ENCODE measurements around the gene H1-8.
A peak's percentile ranks its signal among the peaks of the same experiment; 100 is the strongest.

Gene H1-8

GRCh38 chr3:129593230-129593594 is 50.2 kb downstream of the H1-8 start:
- peak; percentile 26 for DNase-seq
- Mint-ChIP-seq H3K27me3 (ENCODE audit: low read depth, poor library complexity) (no peaks in the 10 kb centered on the region), H3K4me1 (peaks cover 86% of the 10 kb centered on the region), H3K36me3 (ENCODE audit: low read depth) (no peaks in the 10 kb centered on the region), H3K4me3 (peak overlapping the region; percentile 58), H3K9me3 (no peaks in the 10 kb centered on the region), H3K27ac (peak overlapping the region; percentile 53)
- TF ChIP-seq, protein P1, sequence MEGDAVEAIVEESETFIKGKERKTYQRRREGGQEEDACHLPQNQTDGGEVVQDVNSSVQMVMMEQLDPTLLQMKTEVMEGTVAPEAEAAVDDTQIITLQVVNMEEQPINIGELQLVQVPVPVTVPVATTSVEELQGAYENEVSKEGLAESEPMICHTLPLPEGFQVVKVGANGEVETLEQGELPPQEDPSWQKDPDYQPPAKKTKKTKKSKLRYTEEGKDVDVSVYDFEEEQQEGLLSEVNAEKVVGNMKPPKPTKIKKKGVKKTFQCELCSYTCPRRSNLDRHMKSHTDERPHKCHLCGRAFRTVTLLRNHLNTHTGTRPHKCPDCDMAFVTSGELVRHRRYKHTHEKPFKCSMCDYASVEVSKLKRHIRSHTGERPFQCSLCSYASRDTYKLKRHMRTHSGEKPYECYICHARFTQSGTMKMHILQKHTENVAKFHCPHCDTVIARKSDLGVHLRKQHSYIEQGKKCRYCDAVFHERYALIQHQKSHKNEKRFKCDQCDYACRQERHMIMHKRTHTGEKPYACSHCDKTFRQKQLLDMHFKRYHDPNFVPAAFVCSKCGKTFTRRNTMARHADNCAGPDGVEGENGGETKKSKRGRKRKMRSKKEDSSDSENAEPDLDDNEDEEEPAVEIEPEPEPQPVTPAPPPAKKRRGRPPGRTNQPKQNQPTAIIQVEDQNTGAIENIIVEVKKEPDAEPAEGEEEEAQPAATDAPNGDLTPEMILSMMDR (IDR thresholded peaks at IDR 0.05), result no peak

- TF ChIP-seq, protein P1 (IDR thresholded peaks at IDR 0.05), result no peak
- Mint-ChIP-seq H3K27me3 (ENCODE audit: low read depth, poor library complexity) (no peaks in the 10 kb centered on the region), H3K4me3 (peak overlapping the region; percentile 58), H3K4me1 (peaks cover 91% of the 10 kb centered on the region), H3K9me3 (no peaks in the 10 kb centered on the region), H3K27ac (peak overlapping the region; percentile 53), H3K36me3 (ENCODE audit: low read depth) (no peaks in the 10 kb centered on the region)
- DNase-seq, result peak; percentile 57
These were observed 50.8 kb downstream of the H1-8 start for GRCh38 chr3:129593595-129594339.

GRCh38 chr3:129594409-129594808 is 51.4 kb downstream of the H1-8 start:
- Mint-ChIP-seq H3K4me1 (peaks cover 97% of the 10 kb centered on the region), H3K9me3 (no peaks in the 10 kb centered on the region), H3K4me3 (peak overlapping the region; percentile 58), H3K36me3 (ENCODE audit: low read depth) (no peaks in the 10 kb centered on the region), H3K27ac (peak overlapping the region; percentile 53), H3K27me3 (ENCODE audit: low read depth, poor library complexity) (no peaks in the 10 kb centered on the region)
- TF ChIP-seq, protein P1 (IDR thresholded peaks at IDR 0.05), result no peak
- no peak for DNase-seq

DNA sequence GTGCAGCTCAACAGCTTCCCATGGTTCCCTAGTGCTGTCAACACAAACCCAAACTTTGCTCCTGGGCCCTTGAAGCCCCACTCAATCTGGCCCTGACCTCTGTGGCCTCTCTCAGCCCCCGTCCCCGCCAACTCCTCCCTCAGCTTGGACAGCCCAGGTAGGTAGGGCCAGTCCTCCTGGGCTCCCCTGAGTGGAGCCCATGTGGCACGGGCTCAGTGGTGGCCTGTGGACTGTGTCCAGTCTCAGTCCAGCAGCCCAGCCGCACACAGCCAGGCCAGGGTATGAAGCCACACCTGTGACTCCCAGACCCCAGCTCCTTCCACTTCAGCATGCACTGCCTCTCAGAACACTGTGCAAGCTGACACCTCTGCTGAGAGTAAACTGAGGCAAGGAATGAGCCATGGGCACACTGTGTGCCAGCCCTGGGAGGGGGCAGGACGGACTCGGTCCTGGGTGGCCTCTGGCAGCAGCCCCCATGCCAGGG is 52.0 kb downstream of the H1-8 start:
- Mint-ChIP-seq H3K4me1 (peaks cover 97% of the 10 kb centered on the region), H3K9me3 (no peaks in the 10 kb centered on the region)

DNA sequence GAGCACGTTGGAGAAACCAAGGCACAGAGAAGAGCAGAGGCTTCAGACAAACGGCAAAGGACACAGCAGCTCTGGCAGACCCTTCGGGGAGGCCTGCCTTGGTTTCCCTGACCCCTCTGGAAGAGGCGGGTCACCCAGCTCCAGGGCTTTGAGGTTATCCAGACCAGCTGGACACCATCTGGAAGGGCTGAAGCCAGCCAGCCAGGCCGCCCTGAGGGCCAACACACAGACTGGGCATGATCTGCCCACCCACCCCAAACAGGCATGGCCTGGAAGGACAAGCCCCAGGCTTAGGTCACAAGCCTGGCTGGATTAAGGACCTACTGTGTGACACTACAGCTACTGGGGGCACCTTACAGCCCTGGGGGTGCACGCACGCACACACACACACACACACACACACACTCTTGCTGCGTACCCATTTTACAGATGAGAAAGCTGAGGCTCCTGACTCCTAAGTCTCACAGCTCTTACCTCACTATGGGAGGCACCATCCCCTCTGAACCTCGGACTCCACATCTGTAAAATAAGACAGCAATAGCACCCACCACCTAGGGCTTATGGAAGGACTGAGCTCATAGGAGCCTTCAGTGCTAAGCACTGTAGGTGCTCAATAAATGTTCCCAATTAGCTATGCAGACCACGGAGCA is 52.7 kb downstream of the H1-8 start:
- Mint-ChIP-seq H3K4me1 (peaks cover 97% of the 10 kb centered on the region), H3K27ac (peak overlapping the region; percentile 85), H3K36me3 (ENCODE audit: low read depth) (no peaks in the 10 kb centered on the region), H3K27me3 (ENCODE audit: low read depth, poor library complexity) (peaks cover 4% of the 10 kb centered on the region), H3K4me3 (no peak overlapping the region), H3K9me3 (no peaks in the 10 kb centered on the region)
- DNase-seq, result no peak
- TF ChIP-seq, protein P1 (IDR thresholded peaks at IDR 0.05), result no peak

More for the DNA sequence above, 52.0 kb downstream of the H1-8 start:
- H3K27ac Mint-ChIP-seq, result no peak overlapping the region
- H3K36me3 Mint-ChIP-seq (ENCODE audit: low read depth), result no peaks in the 10 kb centered on the region
- DNase-seq, result no peak
- H3K27me3 Mint-ChIP-seq (ENCODE audit: low read depth, poor library complexity), result no peaks in the 10 kb centered on the region
- H3K4me3 Mint-ChIP-seq, result no peak overlapping the region
- TF ChIP-seq, protein P1 (IDR thresholded peaks at IDR 0.05), result no peak
